Keratinocyte (primary cell): ENCODE results near the gene CAPNS1. TPM values are rescaled to one million over a fixed set of nuclear protein-coding genes. Genes with fewer than 3 reads are reported as not detected.

Source experiments
- DNase-seq: peaks from one replicate; pipeline ENCODE4 v3.0.0-alpha.2; 2011; ENCODE audit warnings: low read depth, missing footprints, low spot score
- FAIRE-seq: peaks from 2 replicates; lab custom pipeline; 2011; peaks lifted over from hg19 to GRCh38; lab: Jason Lieb, UNC
- H2AFZ ChIP-seq: 2 replicates; pipeline ENCODE4 v1.6.0; 2012; ENCODE audit warnings: low read length, control low read depth, inconsistent platforms; ENCODE audit not compliant: control insufficient read depth
- H3K27ac ChIP-seq: 2 replicates; pipeline ENCODE4 v1.5.1; 2011; ENCODE audit warnings: low read length; ENCODE audit not compliant: control insufficient read depth, insufficient read depth
- H3K27me3 ChIP-seq: 3 replicates; pipeline ENCODE4 v1.6.0; 2011; ENCODE audit warnings: low read length; ENCODE audit not compliant: control insufficient read depth, insufficient read depth; ENCODE audit errors: extremely low read depth
- H3K36me3 ChIP-seq, 2 experiments: 2 replicates in 1 of 2; 3 replicates in 1 of 2; pipeline ENCODE4 v1.5.1; 2011; ENCODE audit warnings: low read length in 2 of 2, mild to moderate bottlenecking in 1 of 2; ENCODE audit not compliant: control insufficient read depth in 2 of 2, insufficient read depth in 2 of 2; ENCODE audit errors: extremely low read depth in 1 of 2
- H3K4me1 ChIP-seq: 3 replicates; pipeline ENCODE4 v1.5.1; 2011; ENCODE audit warnings: low read length; ENCODE audit not compliant: control insufficient read depth, insufficient read depth; ENCODE audit errors: extremely low read depth
- H3K4me2 ChIP-seq: 3 replicates; pipeline ENCODE4 v1.6.0; 2011; ENCODE audit warnings: low read depth, low read length; ENCODE audit not compliant: control insufficient read depth, insufficient read depth; ENCODE audit errors: extremely low read depth
- H3K4me3 ChIP-seq, 3 experiments: fragments of 200-600 bp in 1 of 3; sonication (generic) in 1 of 3; 2 replicates in 2 of 3; 3 replicates in 1 of 3; pipeline ENCODE4 v1.5.1; 2011 to 2016; ENCODE audit warnings: low read length in 3 of 3, mild to moderate bottlenecking in 3 of 3, control low read depth in 2 of 3, inconsistent platforms in 1 of 3, low read depth in 1 of 3, mixed read lengths in 1 of 3, mixed run types in 1 of 3, moderate library complexity in 1 of 3; ENCODE audit not compliant: control insufficient read depth in 2 of 3, insufficient read depth in 2 of 3; ENCODE audit errors: extremely low read depth in 1 of 3
- H3K79me2 ChIP-seq: 2 replicates; pipeline ENCODE4 v1.6.0; 2012; ENCODE audit warnings: low read length; ENCODE audit not compliant: control insufficient read depth, insufficient read depth
- H3K9ac ChIP-seq: 3 replicates; pipeline ENCODE4 v1.6.0; 2011; ENCODE audit warnings: low read length; ENCODE audit not compliant: control insufficient read depth, insufficient read depth; ENCODE audit errors: extremely low read depth
- H3K9me1 ChIP-seq: 3 replicates; pipeline ENCODE4 v1.6.0; 2011; ENCODE audit warnings: low read length; ENCODE audit not compliant: control insufficient read depth, insufficient read depth; ENCODE audit errors: extremely low read depth
- H3K9me3 ChIP-seq: 2 replicates; pipeline ENCODE4 v1.5.1; 2012; ENCODE audit warnings: low read depth, low read length; ENCODE audit not compliant: control insufficient read depth
- H4K20me1 ChIP-seq: 3 replicates; pipeline ENCODE4 v1.6.0; 2011; ENCODE audit warnings: low read length; ENCODE audit not compliant: control insufficient read depth, insufficient read depth; ENCODE audit errors: extremely low read depth
- CTCF ChIP-seq, 3 experiments: IDR thresholded peaks in 1 of 3; conservative IDR thresholded peaks in 1 of 3; optimal IDR thresholded peaks in 1 of 3; 2 replicates in 2 of 3; 3 replicates in 1 of 3; pipeline versions ENCODE3 to v1.5.1; 2011; ENCODE audit warnings: low read length in 3 of 3, mild to moderate bottlenecking in 3 of 3, moderate library complexity in 2 of 3, control low read depth in 1 of 3, inconsistent platforms in 1 of 3; ENCODE audit not compliant: insufficient read depth in 2 of 3; ENCODE audit errors: extremely low read depth in 1 of 3
- EZH2 ChIP-seq: IDR thresholded peaks from one replicate; pipeline ENCODE4 v1.6.1; 2012; ENCODE audit warnings: inconsistent platforms, mild to moderate bottlenecking, low read length, moderate library complexity
- dilution Hi-C: fragments of 300-500 bp; cut with MboI; formaldehyde crosslinking; loops from one replicate; pipeline ENCODE4 v1.7.0; 2020; ENCODE audit warnings: low sequenced_read_pairs; ENCODE audit not compliant: extremely low pct_ligation_motif_present
- polyA plus RNA-seq, 5 experiments: library from polyadenylated mRNA; depleted of rRNA in 3 of 5; stranded (reverse) in 3 of 5; stranded (forward) in 1 of 5; unstranded in 1 of 5; fragments of >200 nt; gene quantifications; 1 replicate in 1 of 5; 2 replicates in 3 of 5; 3 replicates in 1 of 5; pipeline versions ENCODE4 v1.2.1 to v1.2.3, GENCODE V29; 2011 to 2012; ENCODE audit warnings: missing spikeins in 2 of 5, low read depth in 1 of 5, low replicate concordance in 1 of 5

Gene CAPNS1
- polyA plus RNA-seq, 1 donor (not counting 4 experiments of a cell fraction or from before 2014, with no cell fraction given) = 884 TPM

GRCh38 chr19:36196249-36196648 is 56.4 kb downstream of the CAPNS1 start:
- Histone ChIP-seq H3K9me1 (no peaks in the 10 kb centered on the region), H3K27me3 (no peaks in the 10 kb centered on the region), H3K9ac (no peak overlapping the region), H3K79me2 (no peaks in the 10 kb centered on the region), H3K4me1 (no peaks in the 10 kb centered on the region), H4K20me1 (no peaks in the 10 kb centered on the region), H3K9me3 (no peaks in the 10 kb centered on the region), H3K36me3 (peaks cover 0 to 8% of the 10 kb centered on the region in 2 experiments), H3K4me3 (no peak overlapping the region), H2AFZ (no peak overlapping the region), H3K27ac (no peak overlapping the region), H3K4me2 (no peak overlapping the region)
- FAIRE-seq (no peak), DNase-seq (no peak)
- dilution Hi-C loops = no loop called here
- TF ChIP-seq EZH2 = no peak
- TF ChIP-seq CTCF (optimal IDR thresholded peaks at IDR 0.05 in 1 of 3, IDR thresholded peaks at IDR 0.05 in 1 of 3, conservative IDR thresholded peaks at IDR 0.05 in 1 of 3; ENCODE audit: extremely low read depth in 1 of 3, insufficient read depth in 2 of 3, low read length in 3 of 3) = no peak

GRCh38 chr19:36198119-36198518 is 58.3 kb downstream of the CAPNS1 start:
- TF ChIP-seq CTCF (optimal IDR thresholded peaks at IDR 0.05 in 1 of 3, IDR thresholded peaks at IDR 0.05 in 1 of 3, conservative IDR thresholded peaks at IDR 0.05 in 1 of 3; ENCODE audit: extremely low read depth in 1 of 3, insufficient read depth in 2 of 3, low read length in 3 of 3) (no peak), EZH2 (no peak)
- Histone ChIP-seq H3K36me3 (peaks cover 0 to 8% of the 10 kb centered on the region in 2 experiments), H3K27me3 (no peaks in the 10 kb centered on the region), H3K4me2 (no peak overlapping the region), H2AFZ (no peak overlapping the region), H3K27ac (no peak overlapping the region), H3K9me3 (no peaks in the 10 kb centered on the region), H3K9ac (no peak overlapping the region), H3K4me3 (no peak overlapping the region), H4K20me1 (no peaks in the 10 kb centered on the region), H3K4me1 (no peaks in the 10 kb centered on the region), H3K79me2 (no peaks in the 10 kb centered on the region), H3K9me1 (no peaks in the 10 kb centered on the region)
- FAIRE-seq (no peak), DNase-seq (no peak)
- dilution Hi-C loops = no loop called here

Other genes with a start within 250 kb of the CAPNS1 start
- gene NFKBID, start 239.5 kb upstream of the CAPNS1 start, polyA plus RNA-seq = 3.9 to 6.0 TPM (median 5.0 TPM) in 3 replicates
- gene HCST, start 237.5 kb upstream of the CAPNS1 start, polyA plus RNA-seq = 0.19 to 0.30 TPM (median 0.25 TPM) in 3 replicates
- not detected in 3 replicates for gene TYROBP, start 231.8 kb upstream of the CAPNS1 start, polyA plus RNA-seq
- gene LRFN3, start 203.7 kb upstream of the CAPNS1 start, polyA plus RNA-seq = 0.73 to 6.1 TPM (median 0.90 TPM) in 3 replicates
- gene SDHAF1, start 144.9 kb upstream of the CAPNS1 start, polyA plus RNA-seq = 7.3 to 11.9 TPM (median 8.0 TPM) in 3 replicates
- gene SYNE4, start 131.3 kb upstream of the CAPNS1 start, polyA plus RNA-seq = 0.19 to 0.72 TPM (median 0.28 TPM) in 3 replicates
- gene ALKBH6, start 125.9 kb upstream of the CAPNS1 start, polyA plus RNA-seq = 27.8 to 37.1 TPM (median 36.7 TPM) in 3 replicates
- gene CLIP3, start 107.2 kb upstream of the CAPNS1 start, polyA plus RNA-seq = 0.38 to 0.76 TPM (median 0.63 TPM) in 3 replicates
- gene THAP8, start 85.8 kb upstream of the CAPNS1 start, polyA plus RNA-seq = 1.4 to 3.6 TPM (median 1.8 TPM) in 3 replicates
- 0.98 to 3.7 TPM (median 2.3 TPM) in 3 replicates for gene WDR62, start 85.2 kb upstream of the CAPNS1 start, polyA plus RNA-seq
- gene OVOL3, start 28.9 kb upstream of the CAPNS1 start, polyA plus RNA-seq = not detected in 3 replicates
- gene POLR2I, start 25.2 kb upstream of the CAPNS1 start, polyA plus RNA-seq = 31.3 to 63.2 TPM (median 34.3 TPM) in 3 replicates
- 179 to 193 TPM (median 183 TPM) in 3 replicates for gene TBCB, start 24.6 kb upstream of the CAPNS1 start, polyA plus RNA-seq
- 1.6 to 7.1 TPM (median 2.6 TPM) in 3 replicates for gene COX7A1, start 12.4 kb downstream of the CAPNS1 start, polyA plus RNA-seq
- 2.0 to 3.5 TPM (median 2.3 TPM) in 3 replicates for gene ZNF565, start 74.6 kb downstream of the CAPNS1 start, polyA plus RNA-seq
- gene ZNF146, start 75.0 kb downstream of the CAPNS1 start, polyA plus RNA-seq = 45.5 to 82.6 TPM (median 67.3 TPM) in 3 replicates
- 0.62 to 0.96 TPM (median 0.88 TPM) in 3 replicates for gene ZFP14, start 239.1 kb downstream of the CAPNS1 start, polyA plus RNA-seq